Epithelial cell of proximal tubule (primary cell): ENCODE results near the gene PI4K2B. TPM values are rescaled to one million over a fixed set of nuclear protein-coding genes. Genes with fewer than 3 reads are reported as not detected.

Experiments used
- DNase-seq: peaks from one replicate; pipeline ENCODE4 v3.0.0-alpha.2; 2011; ENCODE audit warnings: low read depth
- H3K4me3 ChIP-seq: 2 replicates; pipeline ENCODE4 v1.5.1; 2011; ENCODE audit warnings: low read depth, mild to moderate bottlenecking, low read length
- total RNA-seq: library from RNA; depleted of rRNA; stranded (reverse); fragments of >200 nt; gene quantifications from 2 replicates; pipeline ENCODE4 v1.2.3, GENCODE V29; 2015
- TF ChIP-seq, protein P1 (sequence below): conservative IDR thresholded peaks from 2 replicates; pipeline ENCODE4 v1.5.1; 2012; ENCODE audit warnings: low read depth, mild to moderate bottlenecking, low read length

Gene PI4K2B
- total RNA-seq, 1 donor from 2014 or later = 27.4 TPM

DNA sequence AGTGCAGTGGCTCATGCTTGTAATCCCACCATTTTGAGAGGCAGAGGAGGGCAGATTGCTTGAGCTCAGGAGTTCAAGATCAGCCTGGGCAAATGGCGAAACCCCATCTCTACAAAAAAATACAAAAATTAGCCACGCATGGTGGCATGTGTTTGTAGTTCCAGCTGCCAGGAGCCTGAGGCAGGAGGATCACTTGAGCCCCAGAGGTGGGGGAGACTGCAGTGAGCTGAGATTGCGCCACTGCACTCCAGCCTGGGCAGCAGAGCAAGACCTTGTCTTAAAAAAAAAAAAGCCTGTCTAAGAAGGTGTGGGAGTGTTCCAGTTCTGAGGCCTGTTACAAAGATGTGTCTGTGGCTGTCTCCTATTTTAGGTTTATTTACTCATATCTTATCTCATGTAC is 38.0 kb downstream of the PI4K2B start:
- DNase-seq = no peak
- TF ChIP-seq, protein P1, sequence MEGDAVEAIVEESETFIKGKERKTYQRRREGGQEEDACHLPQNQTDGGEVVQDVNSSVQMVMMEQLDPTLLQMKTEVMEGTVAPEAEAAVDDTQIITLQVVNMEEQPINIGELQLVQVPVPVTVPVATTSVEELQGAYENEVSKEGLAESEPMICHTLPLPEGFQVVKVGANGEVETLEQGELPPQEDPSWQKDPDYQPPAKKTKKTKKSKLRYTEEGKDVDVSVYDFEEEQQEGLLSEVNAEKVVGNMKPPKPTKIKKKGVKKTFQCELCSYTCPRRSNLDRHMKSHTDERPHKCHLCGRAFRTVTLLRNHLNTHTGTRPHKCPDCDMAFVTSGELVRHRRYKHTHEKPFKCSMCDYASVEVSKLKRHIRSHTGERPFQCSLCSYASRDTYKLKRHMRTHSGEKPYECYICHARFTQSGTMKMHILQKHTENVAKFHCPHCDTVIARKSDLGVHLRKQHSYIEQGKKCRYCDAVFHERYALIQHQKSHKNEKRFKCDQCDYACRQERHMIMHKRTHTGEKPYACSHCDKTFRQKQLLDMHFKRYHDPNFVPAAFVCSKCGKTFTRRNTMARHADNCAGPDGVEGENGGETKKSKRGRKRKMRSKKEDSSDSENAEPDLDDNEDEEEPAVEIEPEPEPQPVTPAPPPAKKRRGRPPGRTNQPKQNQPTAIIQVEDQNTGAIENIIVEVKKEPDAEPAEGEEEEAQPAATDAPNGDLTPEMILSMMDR = no peak
- H3K4me3 ChIP-seq = no peak overlapping the region

DNA sequence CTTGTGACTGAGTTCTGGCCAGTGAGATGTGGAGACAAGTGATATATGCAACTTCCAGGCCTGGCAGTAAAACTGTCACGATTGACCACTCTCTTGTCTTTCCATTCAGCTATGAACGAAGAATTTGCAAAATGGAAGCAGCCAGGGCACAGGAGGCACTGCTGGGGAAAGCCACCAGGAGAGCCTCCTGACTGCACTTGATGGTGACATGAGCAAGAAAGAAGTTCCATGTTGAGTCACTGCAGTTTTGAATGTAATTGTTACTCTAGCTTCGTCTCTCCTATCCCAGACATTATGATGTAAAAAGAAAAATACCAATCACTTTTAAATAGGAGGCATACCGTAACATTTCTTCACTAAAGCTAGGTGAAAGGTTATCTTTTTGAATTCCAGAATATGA is 46.4 kb downstream of the PI4K2B start:
- H3K4me3 ChIP-seq = no peak overlapping the region
- TF ChIP-seq, protein P1 = no peak
- no peak for DNase-seq

DNA sequence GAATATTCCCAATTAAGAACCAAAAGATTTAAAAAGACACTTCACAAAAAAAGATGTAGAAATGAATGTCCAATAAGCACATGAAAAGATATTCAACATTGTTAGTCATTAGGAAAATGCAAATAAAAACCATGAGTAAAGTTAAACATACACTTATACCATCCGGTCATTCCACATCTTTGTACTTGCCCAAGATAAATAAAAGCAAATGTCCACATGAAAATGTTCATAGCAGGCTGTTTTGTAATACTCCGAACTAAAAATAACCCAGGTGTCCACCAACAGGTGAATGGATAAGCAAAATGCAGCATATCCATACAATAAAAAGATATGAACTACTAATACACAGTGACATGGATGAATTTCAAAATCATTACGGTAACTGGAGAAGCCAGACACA is 50.1 kb downstream of the PI4K2B start:
- no peak overlapping the region for H3K4me3 ChIP-seq
- TF ChIP-seq, protein P1 = no peak
- DNase-seq = no peak

DNA sequence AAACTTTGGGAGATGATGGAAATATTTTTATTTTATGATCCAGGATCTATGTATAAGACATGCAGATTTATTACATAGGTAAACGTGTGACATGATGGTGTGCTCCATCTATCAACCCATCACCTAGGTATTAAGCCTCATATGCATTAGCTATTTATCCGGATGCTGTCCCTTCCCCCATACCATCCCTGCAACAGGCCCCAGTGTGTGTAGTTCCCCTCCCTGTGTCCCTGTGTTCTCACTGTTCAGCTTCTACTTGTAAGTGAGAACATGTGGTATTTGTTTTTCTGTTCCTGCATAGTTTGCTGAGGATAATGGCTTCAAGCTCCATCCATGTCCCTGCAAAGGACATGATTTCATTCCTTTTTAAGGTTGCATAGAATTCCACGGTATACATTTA is 50.6 kb downstream of the PI4K2B start:
- no peak for DNase-seq
- TF ChIP-seq, protein P1 = no peak
- no peak overlapping the region for H3K4me3 ChIP-seq

DNA sequence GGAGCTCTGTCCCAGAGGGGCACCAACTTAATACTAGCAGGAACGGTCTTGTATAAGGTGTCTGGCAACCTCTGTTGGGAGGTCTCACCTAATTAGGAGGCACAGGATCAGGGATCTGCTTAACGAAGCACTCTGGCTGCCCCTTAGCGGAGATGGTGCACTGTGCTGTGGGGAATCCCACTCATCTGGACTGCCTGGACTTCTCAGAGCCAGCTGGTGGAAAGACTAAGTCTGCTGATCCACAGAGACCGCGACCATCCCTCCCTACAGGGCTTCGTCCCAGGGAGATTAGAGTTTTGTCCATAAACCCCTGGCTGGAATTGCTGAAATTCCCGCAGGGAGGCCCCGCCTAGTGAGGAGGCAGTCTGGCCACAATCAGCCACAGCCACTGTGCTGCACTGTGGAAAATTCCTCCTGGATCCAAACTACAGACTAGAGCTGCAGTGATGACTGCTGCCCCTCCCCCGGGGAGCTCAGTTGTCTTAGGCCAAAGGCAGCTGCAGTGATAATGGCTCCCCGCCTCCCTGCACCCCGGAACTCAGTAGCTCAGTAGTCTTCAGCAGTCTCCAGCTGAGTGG is 56.7 kb downstream of the PI4K2B start:
- DNase-seq = no peak
- no peak overlapping the region for H3K4me3 ChIP-seq
- TF ChIP-seq, protein P1 = no peak

DNA sequence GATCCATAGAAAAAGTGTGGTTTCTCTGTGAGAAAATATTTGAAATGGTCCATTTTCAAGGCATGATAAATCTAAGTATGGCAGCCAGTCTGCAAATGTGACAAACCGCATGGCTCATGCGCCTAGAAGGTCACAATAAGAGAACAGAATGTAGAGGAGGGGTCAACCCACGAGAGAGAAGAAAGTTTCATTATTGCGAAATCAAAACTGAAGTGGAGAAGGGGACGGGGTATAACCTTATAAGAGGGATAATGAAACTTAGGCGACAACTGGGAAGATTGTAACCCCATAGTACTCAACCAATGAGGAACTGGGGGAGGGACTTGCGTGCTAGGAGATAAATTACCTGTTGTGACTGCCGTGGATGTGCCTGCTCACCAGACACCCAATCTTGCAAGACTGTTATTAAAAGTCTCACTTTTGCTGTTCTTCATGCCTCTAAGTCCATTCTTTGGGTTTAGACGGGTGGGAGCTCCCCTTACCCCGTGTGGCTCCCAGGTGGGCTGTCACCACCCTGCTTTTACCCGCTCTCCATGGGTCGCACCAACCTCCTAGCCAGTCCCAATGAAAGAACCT is 57.4 kb downstream of the PI4K2B start:
- no peak for DNase-seq
- TF ChIP-seq, protein P1 = no peak
- no peak overlapping the region for H3K4me3 ChIP-seq
